Measurements from ENCODE around the gene RNF213.
"Not testable (repeated sequence)": the region's sequence is repeated elsewhere in the genome, so short reads cannot be mapped to it uniquely, and the experiment has no call there.

- not testable (repeated sequence) for TF ChIP-seq CTCF (IDR thresholded peaks at IDR 0.05; ENCODE audit: insufficient read depth, low read depth, low read length); EZH2 (IDR thresholded peaks at IDR 0.05; ENCODE audit: insufficient read depth, low read length)
Measured at GRCh38 chr17:80410441-80411087, 149.9 kb downstream of the RNF213 start.
